Measurements from ENCODE around the gene GAS2L1.

GRCh38 chr22:29317827-29318454 lies 11.5 kb downstream of the GAS2L1 start:
- TF ChIP-seq CTCF (conservative IDR thresholded peaks at IDR 0.05; ENCODE audit: low read length) (no peak), EZH2phosphoT487 (IDR thresholded peaks at IDR 0.05; ENCODE audit: borderline replicate concordance, low read depth, low read length) (no peak)

Data from OCI-LY7 (cell line).